IPS-20b (cell line): ENCODE measurements around the gene MSTO1.
A peak's percentile ranks its signal among the peaks of the same experiment; 100 is the strongest.
"Not testable (repeated sequence)": the region's sequence is repeated elsewhere in the genome, so short reads cannot be mapped to it uniquely, and the experiment has no call there.

ENCODE experiments used
- H3K27ac ChIP-seq: one replicate; pipeline ENCODE4 v1.5.1; 2013; ENCODE audit warnings: low read length
- H3K27me3 ChIP-seq: 2 replicates; pipeline ENCODE4 v1.6.1; 2013; ENCODE audit warnings: mild to moderate bottlenecking, low read length, inconsistent platforms; ENCODE audit not compliant: insufficient read depth
- H3K36me3 ChIP-seq: 2 replicates; pipeline ENCODE4 v1.6.1; 2013; ENCODE audit warnings: low read depth, mild to moderate bottlenecking, inconsistent platforms, low read length, moderate library complexity; ENCODE audit not compliant: insufficient read depth
- H3K4me1 ChIP-seq: 2 replicates; pipeline ENCODE4 v1.6.1; 2013; ENCODE audit warnings: mild to moderate bottlenecking, control low read depth, inconsistent platforms, low read length, moderate library complexity; ENCODE audit not compliant: insufficient read depth
- H3K4me3 ChIP-seq: 2 replicates; pipeline ENCODE4 v1.5.1; 2013; ENCODE audit warnings: mild to moderate bottlenecking, low read length, inconsistent platforms
- H3K9ac ChIP-seq: 2 replicates; pipeline ENCODE4 v1.6.1; 2013; ENCODE audit warnings: low read depth, mild to moderate bottlenecking, inconsistent platforms, low read length, moderate library complexity
- H3K9me3 ChIP-seq: 2 replicates; pipeline ENCODE4 v1.6.1; 2013; ENCODE audit warnings: mild to moderate bottlenecking, low read depth, low read length, inconsistent platforms; ENCODE audit not compliant: insufficient read depth

The MSTO1 gene

GRCh38 chr1:155626428-155626827 lies 16.4 kb downstream of the MSTO1 start:
- not testable (repeated sequence) for H3K4me3 ChIP-seq, H3K27ac ChIP-seq, H3K36me3 ChIP-seq, H3K27me3 ChIP-seq, H3K4me1 ChIP-seq, H3K9ac ChIP-seq
- peaks cover 16% of the 10 kb centered on the region; the same call in 1 of the 2 replicates for H3K9me3 ChIP-seq

DNA sequence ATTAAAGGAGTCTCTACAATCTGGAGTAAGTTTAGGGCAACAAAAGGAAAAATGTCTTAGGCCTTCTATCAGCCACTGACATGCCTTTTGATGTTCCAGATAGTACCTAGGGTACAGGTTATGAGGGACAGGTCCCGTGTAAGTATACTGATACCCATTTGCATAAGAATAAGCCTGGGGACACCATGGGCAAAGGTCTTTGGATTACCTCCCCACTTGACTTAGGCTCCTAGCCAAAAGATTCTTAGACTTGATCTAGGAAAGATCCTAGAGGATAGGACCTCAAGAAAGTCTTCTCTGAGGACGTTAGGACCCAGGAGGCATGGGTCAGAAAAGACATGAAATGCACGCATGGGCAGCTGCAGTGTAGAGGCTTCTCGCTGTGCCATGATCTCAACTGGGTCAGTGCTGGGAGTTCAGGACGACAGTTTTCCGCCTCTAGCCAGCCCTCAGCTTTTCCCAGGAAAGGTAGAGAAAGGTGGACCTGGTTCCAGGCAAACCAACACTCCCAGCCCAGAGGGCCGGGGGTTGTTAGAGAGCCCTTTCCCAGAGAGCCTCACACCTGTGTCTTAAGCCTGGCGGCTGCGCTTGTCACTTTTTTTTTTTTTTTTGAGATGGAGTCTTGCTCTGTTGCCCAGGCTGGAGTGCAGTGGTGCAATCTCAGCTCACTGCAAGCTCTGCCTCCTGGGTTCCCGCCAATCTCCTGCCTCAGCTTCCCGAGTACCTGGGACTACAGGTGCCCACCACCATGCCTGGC lies 26.6 kb downstream of the MSTO1 start:
- peaks cover 9% of the 10 kb centered on the region for H3K9me3 ChIP-seq
- H3K4me1 ChIP-seq: peaks cover 10% of the 10 kb centered on the region
- H3K9ac ChIP-seq: no peak overlapping the region
- H3K36me3 ChIP-seq: no peaks in the 10 kb centered on the region; the same call in 1 of the 2 replicates
- H3K4me3 ChIP-seq: no peak overlapping the region
- H3K27ac ChIP-seq: no peak overlapping the region
- no peaks in the 10 kb centered on the region for H3K27me3 ChIP-seq

DNA sequence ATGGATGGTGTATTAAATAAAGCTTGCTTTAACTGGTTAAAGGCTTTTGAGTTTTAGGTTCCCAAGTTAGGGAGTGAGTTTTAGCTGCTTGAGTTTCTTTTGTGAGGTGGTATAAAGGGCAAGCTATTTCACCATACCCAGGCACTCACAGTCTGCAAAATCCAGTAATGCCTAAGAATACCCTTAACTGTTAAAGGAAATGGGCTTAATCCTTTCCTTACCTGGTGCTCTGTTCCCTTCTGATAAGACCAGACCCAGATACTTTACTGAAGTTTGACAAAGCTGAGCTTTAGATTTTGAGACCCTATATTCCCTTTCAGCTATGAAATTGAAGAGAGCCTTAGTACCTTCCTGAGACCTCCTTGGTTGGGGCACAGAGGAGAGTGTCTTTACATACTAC lies 30.3 kb downstream of the MSTO1 start:
- H3K36me3 ChIP-seq: no peaks in the 10 kb centered on the region; the same call in 1 of the 2 replicates
- no peak overlapping the region for H3K9ac ChIP-seq
- no peak overlapping the region for H3K27ac ChIP-seq
- no peak overlapping the region for H3K4me3 ChIP-seq
- peaks cover 10% of the 10 kb centered on the region for H3K4me1 ChIP-seq
- H3K27me3 ChIP-seq: no peaks in the 10 kb centered on the region
- peaks cover 32% of the 10 kb centered on the region for H3K9me3 ChIP-seq

DNA sequence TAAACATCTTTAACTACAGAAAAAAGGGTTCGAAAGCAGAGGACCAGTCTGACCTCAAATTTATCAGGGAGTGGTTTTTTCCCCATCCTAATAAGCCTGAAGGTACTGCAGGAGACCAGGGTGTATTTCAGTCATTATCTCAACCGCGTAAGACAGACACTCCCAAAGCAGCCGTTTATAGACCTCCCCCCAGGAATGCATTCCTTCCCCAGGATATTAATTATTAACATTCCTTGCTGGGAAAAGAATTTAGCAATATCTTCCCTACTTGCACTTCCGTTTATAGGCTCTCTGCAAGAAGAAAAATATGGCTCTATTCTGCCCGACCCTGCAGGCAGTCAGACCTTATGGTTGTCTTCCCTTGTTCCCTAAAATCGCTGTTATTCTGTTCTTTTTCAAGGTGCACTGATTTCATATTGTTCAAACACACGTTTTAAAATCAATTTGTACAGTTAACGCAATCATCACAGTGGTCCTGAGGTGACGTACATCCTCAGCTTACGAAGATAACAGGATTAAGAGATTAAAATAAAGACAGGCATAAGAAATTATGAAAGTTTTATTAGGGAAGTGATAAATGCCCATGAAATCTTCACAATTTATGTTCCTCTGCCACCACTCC lies 32.7 kb downstream of the MSTO1 start:
- H3K4me1 ChIP-seq, H3K9ac ChIP-seq, H3K27ac ChIP-seq, H3K4me3 ChIP-seq, H3K27me3 ChIP-seq, H3K36me3 ChIP-seq: not testable (repeated sequence)
- H3K9me3 ChIP-seq: peaks cover 32% of the 10 kb centered on the region

- H3K9me3 ChIP-seq: peaks cover 32% of the 10 kb centered on the region
- no peaks in the 10 kb centered on the region for H3K4me1 ChIP-seq
- no peaks in the 10 kb centered on the region; the same call in 1 of the 2 replicates for H3K36me3 ChIP-seq
- no peak overlapping the region for H3K9ac ChIP-seq
- no peak overlapping the region for H3K27ac ChIP-seq
- H3K4me3 ChIP-seq: no peak overlapping the region
- H3K27me3 ChIP-seq: no peaks in the 10 kb centered on the region
Measured at GRCh38 chr1:155643230-155643629, 33.2 kb downstream of the MSTO1 start.

DNA sequence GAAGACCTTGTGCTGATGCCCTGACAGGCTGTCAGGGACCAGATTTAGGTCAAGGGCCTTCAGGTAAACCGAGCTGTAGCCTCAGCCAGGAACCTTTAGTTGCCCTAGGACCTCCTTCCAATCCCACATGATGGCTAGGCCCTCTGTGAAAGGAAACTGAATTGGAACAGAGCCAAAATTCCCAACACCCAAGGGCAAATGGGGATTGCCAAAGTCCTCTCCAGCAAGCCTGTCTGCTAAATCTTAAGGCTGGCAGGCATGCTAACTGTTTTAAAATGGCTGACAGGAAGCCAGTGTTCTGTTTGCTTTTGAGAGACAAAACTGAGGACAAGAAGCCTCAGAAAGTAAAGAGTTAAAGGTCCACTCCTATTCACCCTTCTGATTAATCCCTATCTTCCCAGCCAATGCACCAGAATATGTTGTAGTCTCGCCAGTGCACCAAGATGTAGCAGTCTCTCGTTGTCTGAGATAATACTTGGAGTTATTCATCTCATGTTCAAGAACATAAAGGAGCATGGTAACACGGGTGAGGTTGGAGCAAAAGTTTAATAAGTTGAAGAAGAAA lies 35.1 kb downstream of the MSTO1 start:
- Histone ChIP-seq H3K9ac (no peak overlapping the region), H3K27ac (no peak overlapping the region), H3K27me3 (no peaks in the 10 kb centered on the region), H3K36me3 (no peaks in the 10 kb centered on the region; the same call in 1 of the 2 replicates), H3K4me3 (no peak overlapping the region), H3K4me1 (peaks cover 2% of the 10 kb centered on the region; the same call in 1 of the 2 replicates), H3K9me3 (peaks cover 35% of the 10 kb centered on the region)

- Histone ChIP-seq H3K4me3 (no peak overlapping the region), H3K9ac (no peak overlapping the region), H3K4me1 (peaks cover 2% of the 10 kb centered on the region; the same call in 1 of the 2 replicates), H3K27ac (no peak overlapping the region), H3K36me3 (no peaks in the 10 kb centered on the region; the same call in 1 of the 2 replicates), H3K27me3 (no peaks in the 10 kb centered on the region), H3K9me3 (peaks cover 36% of the 10 kb centered on the region)
Measured at GRCh38 chr1:155645648-155646047, 35.6 kb downstream of the MSTO1 start.

DNA sequence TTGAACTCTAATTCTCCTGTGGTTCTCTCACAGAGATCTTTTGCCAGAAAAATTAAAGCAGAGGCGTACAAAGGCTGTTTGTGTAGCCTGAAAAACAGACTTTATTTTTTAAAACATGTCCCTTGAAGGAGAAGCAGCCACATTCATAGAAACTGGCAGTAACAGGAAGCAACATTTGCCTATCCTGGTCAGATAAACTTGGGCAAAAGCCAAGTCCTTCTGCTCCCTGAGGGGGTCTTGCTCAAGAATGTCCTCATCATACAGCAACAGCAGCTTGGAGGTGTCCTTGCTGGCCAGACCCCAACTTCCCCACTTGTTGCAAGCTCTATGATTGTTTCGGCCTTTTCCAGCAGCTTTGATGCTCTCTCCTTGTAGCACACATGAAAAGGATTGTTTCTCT lies 36.3 kb downstream of the MSTO1 start:
- peaks cover 2% of the 10 kb centered on the region; the same call in 1 of the 2 replicates for H3K4me1 ChIP-seq
- no peak overlapping the region for H3K27ac ChIP-seq
- no peaks in the 10 kb centered on the region; the same call in 1 of the 2 replicates for H3K36me3 ChIP-seq
- H3K27me3 ChIP-seq: no peaks in the 10 kb centered on the region
- H3K4me3 ChIP-seq: no peak overlapping the region
- H3K9ac ChIP-seq: no peak overlapping the region
- H3K9me3 ChIP-seq: peaks cover 35% of the 10 kb centered on the region

- Histone ChIP-seq H3K27me3 (no peaks in the 10 kb centered on the region), H3K9ac (no peak overlapping the region), H3K9me3 (peaks cover 15% of the 10 kb centered on the region), H3K36me3 (no peaks in the 10 kb centered on the region), H3K4me3 (peak overlapping the region; percentile 22; the same call in 1 of the 2 replicates), H3K27ac (no peak overlapping the region), H3K4me1 (peaks cover 5% of the 10 kb centered on the region)
Measured at GRCh38 chr1:155648207-155649147, 38.5 kb downstream of the MSTO1 start.

DNA sequence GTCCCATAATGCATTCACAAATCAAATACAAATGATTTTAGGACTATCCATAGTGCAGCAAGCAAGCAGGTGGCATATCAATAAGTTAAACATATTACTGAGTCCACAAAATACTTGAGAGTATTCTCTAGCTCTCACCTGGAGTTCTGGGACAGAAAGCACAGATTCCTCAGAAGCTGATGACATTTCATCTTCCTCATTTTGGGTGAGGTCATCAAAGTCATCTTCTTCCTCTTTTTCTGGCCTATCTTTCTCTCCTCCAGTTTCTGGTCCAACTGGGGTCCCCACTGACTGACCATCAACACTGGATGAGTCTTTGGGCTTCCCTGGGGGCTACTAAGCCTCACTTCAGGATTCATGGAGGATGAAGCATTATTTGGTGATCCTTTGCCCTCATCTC lies 39.7 kb downstream of the MSTO1 start:
- Histone ChIP-seq H3K27ac (no peak overlapping the region), H3K4me1 (peaks cover 5% of the 10 kb centered on the region)

GRCh38 chr1:155650231-155650757 lies 40.3 kb downstream of the MSTO1 start:
- no peak overlapping the region for H3K4me3 ChIP-seq
- H3K9ac ChIP-seq: no peak overlapping the region
- no peak overlapping the region for H3K27ac ChIP-seq
- H3K9me3 ChIP-seq: peaks cover 10% of the 10 kb centered on the region; the same call in 1 of the 2 replicates
- no peaks in the 10 kb centered on the region for H3K36me3 ChIP-seq
- H3K27me3 ChIP-seq: 0 out of 2 replicates have a peak, but pooled peaks cover 7% of the 10 kb centered on the region
- H3K4me1 ChIP-seq: peaks cover 5% of the 10 kb centered on the region

More for the DNA sequence above, 39.7 kb downstream of the MSTO1 start:
- H3K27me3 ChIP-seq: 0 out of 2 replicates have a peak, but pooled peaks cover 7% of the 10 kb centered on the region
- H3K9ac ChIP-seq: no peak overlapping the region
- H3K36me3 ChIP-seq: no peaks in the 10 kb centered on the region
- no peak overlapping the region for H3K4me3 ChIP-seq
- H3K9me3 ChIP-seq: peaks cover 10% of the 10 kb centered on the region; the same call in 1 of the 2 replicates
